CD4-positive, alpha-beta T cell treated with Interleukin-17A for 4 hours (primary cell): ENCODE results near the gene EXOC6B.

ENCODE experiments used
- DNase-seq: peaks from one replicate; pipeline ENCODE4 v3.0.0-alpha.2; 2020; ENCODE audit warnings: mixed read lengths

EXOC6B gene

DNA sequence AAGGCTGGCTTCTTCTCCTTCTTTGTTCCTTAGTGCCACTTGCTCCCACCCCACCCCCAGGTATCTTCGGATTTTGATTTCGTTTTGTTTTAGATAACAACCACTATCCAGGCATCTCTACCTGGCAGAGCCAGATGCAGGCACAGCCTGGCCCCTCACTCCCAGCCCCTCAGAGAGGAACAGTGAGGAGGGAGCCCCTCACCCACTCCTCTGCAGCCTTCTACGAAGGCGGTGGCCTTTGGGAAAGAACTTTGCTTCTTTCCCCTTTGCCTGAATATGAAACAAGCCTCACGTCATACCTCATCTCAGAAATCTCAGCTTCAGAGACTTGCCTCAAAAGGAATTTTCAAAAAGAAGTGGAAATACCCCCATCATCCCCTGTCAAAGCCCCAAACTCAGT lies 671.9 kb downstream of the EXOC6B start:
- no peak for DNase-seq

DNA sequence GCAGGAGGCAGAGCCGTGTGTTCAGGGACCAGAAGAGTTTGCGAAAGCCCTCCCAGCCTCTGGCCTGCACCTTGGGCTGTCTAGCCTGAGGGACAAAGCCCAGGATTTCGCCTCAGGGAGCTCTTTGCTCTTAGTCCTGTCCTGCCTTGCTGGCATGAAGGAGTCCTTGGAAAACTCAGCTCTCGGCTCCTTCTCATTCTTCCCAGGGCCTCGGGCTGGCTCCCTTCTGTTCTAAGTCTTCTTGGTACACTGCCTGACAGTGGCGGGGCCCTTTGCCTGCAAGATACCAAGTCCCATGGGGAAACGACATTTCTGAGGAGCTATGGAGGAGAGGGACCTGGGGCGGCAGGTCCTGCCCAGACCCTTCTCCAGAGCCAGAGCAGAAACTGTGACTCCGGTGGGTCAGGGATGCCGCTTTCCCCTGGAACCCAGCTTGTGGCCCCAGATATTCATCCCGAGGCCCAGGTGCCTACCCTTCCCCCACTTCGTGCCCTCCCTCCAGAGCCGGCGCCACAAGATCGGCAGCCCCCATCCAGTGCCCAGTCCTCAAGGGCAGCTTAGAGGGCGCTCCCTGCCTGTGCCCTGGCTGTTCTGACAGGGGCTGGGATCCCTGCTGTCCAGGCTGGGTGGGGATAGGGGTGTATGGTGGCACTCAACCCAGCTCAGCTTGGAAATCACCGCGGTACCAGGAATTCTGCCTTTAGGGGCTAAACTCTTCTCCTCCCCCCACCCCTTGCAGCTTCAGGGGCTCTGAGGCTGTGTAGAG lies 672.6 kb downstream of the EXOC6B start:
- no peak for DNase-seq

- DNase-seq: no peak
Observed at GRCh38 chr2:72150861-72151356, 674.9 kb downstream of the EXOC6B start.

GRCh38 chr2:72150157-72150860 lies 675.5 kb downstream of the EXOC6B start:
- peak; percentile 60 for DNase-seq

GRCh38 chr2:72149556-72150156 lies 676.2 kb downstream of the EXOC6B start:
- DNase-seq: no peak

DNA sequence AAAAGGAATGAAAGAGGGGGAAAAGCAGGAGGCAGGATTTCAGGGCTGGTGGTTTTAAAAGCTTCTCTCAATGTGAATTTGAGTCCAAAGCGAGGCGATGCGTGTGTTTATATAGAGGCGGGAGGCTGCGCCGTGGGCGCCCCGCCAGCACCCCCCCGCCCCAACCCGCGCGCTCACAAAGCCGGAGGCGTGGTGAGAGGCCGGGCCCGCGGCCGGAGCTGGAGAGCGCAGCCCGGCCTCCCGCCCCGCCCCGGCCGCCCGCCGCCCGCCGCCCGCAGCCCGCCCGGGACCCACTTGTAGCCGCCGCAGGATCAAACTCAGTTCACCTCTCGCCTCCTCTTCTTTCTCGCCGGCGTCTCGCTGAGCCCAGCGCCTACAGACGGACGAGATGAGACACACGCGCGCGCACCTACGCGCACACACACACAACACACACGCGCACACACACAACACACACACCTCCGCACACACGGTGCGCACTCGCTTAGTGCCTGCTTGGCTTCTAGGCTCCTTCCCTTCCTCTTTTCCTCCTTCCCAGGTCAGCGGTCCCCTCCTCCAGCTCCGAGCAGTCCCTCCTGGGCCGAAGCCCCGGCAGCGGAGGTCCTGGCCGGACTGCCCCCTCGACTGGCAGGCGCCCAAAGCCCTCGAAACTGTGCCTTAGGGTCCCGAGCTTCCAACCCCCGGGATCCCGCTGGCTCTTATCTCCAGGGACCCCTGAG lies 676.8 kb downstream of the EXOC6B start:
- DNase-seq: no peak

GRCh38 chr2:72148003-72148836 lies 677.6 kb downstream of the EXOC6B start:
- DNase-seq: no peak

DNA sequence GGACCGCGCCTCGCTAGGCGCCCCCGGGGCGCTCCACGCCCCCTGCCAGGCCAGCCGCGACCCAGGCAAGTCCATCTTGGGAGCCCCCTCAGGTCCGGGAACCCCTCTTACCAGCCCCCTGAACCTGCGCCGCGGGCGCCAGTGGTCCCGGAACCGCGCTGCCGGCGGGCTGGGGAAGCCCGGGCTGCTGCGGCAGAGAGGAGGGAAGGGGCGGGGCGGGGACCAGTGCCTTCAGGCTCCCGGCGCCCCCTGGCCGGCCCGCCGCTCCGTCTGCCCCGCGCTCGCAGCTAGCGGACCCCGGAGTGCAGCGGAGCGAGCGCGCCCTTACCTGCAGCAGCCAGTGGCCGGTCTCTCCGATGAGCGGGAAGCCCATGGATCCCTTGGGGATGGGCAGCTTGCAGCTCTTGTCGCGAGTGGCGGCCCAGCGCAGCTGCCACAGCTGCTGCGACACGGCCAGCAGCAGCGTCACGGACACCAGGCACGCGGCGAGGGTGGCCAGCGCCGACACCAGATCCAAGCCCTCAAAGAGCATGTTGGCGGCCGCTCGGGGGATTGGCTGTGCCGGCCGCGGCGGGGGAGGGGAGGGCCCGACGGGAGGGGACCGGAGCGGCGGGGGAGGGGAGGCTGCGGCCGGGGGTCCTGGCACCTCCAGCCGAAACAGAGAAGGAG lies 678.4 kb downstream of the EXOC6B start, which contains the start of gene CYP26B1:
CYP26B1 (minus strand) TSS at position 560 of the 669 bp plus-strand sequence; CDS start at position 532, 28 bp downstream.
- no peak for DNase-seq

GRCh38 chr2:72146347-72147302 lies 679.2 kb downstream of the EXOC6B start:
- DNase-seq: no peak

DNA sequence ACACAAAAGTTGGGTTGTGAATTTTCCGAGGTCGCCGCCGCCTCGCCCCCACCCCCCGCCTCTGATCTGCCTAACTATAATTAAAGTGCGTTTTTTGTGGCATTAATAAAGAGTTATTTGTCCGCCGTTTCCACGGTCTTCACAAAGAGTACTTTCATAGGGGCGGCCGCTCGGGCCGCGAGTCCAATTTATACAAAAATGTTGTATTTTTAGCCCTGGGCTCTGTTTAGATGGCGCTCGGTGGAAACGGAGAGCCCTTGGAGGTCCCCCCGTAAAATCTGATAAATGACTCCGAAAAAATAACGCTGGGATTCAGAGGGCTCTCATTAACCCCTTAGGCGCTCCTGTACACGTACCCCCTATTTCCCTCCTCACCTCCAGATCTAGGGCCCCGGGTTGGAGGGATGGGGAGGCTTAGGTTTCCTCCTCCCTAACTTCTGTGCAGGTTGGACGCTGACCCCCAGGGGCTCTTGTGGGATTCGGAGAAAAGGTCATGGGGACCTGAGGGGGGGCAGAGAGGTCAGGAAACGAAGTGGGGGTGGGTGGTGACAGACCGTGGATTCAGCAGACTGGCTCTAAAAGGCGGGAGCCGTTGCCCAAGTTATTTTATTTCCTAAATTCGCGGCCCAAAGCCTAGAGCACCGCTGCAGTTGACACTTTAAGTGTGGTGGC lies 680.0 kb downstream of the EXOC6B start:
- DNase-seq: no peak

GRCh38 chr2:72145289-72145657 lies 680.6 kb downstream of the EXOC6B start:
- no peak for DNase-seq

- DNase-seq: no peak
Observed at GRCh38 chr2:72144632-72145288, 681.1 kb downstream of the EXOC6B start.

DNA sequence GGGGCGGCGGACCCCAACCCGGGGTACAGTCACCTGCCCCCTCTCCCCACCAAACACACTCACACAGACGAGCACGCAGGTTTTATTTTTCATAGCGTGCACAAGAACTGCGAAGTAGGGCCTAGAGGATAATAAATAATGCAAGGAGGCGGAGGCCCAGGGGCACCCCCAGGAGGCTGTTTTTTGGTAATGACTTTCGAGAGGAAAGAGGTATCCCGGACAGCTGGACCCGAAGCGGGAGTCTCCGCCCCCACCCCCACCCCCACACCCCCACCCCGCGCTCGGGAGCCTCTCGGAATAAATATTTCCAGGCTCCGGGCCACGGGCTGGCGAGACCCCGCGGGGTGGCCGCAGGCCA lies 681.6 kb downstream of the EXOC6B start:
- no peak for DNase-seq

DNA sequence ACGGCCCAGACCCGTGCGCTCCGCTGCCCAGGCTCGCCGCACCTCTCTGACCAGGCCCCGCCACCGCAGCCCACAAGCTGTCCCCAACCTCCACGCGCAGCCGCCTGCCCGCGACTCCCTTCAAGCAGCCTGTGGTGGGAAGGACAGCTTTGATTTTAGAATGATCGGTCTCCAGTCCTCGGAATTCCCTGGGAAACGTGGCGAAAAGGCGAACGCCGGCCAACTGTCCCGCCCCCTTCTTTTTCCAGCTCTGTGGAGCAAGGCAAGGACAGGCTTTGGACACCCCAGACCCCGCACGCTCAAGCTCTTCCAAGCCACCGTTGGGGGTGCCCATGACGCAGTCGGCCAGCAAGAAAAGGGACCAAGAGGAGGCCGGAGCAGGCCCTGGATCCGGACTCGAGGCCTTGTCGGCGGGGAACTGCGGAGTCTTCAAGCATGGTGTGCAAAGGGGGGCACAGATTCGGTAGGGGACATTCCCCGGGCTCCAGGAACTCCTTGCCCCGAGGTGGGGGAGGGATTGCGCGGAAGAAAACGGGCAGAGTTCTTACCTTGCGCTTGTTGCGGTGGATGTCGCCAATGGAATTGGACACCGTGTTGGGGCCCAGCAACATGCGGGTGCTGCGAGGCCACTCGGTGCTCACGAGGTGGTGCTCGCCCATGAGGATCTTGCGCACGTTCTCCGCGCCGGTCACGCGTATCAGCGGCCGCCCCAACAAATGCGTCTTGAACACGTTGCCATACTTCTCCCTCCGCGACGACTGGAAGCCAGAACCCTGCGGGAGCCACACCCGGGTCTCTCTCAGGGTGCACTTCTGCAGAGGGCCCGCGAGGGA lies 682.2 kb downstream of the EXOC6B start:
- DNase-seq: no peak

- DNase-seq: no peak
Observed at GRCh38 chr2:72142570-72143440, 683.0 kb downstream of the EXOC6B start.

- no peak for DNase-seq
Observed at GRCh38 chr2:72141881-72142451, 683.9 kb downstream of the EXOC6B start.
